HFFc6 (cell line): ENCODE results near the gene KBTBD7. TPM values are rescaled to one million over a fixed set of nuclear protein-coding genes. Genes with fewer than 3 reads are reported as not detected.

Source experiments
- DNase-seq: peaks from one replicate; pipeline ENCODE4 v3.0.0-alpha.2; 2018
- H3K27ac Mint-ChIP-seq: 2 replicates; pipeline ENCODE4 v1.8.0; 2020; ENCODE audit warnings: mild to moderate bottlenecking, mixed read lengths
- H3K27me3 Mint-ChIP-seq: 2 replicates; pipeline ENCODE4 v1.8.0; 2021; ENCODE audit warnings: mild to moderate bottlenecking, moderate library complexity, mixed read lengths; ENCODE audit not compliant: insufficient read depth
- H3K36me3 Mint-ChIP-seq: 2 replicates; pipeline ENCODE4 v1.8.0; 2021; ENCODE audit warnings: low read depth, mixed read lengths
- H3K4me1 Mint-ChIP-seq: 2 replicates; pipeline ENCODE4 v1.8.0; 2020; ENCODE audit warnings: low read depth, mixed read lengths
- H3K4me3 Mint-ChIP-seq: 2 replicates; pipeline ENCODE4 v1.8.0; 2020; ENCODE audit warnings: mild to moderate bottlenecking, moderate library complexity, mixed read lengths
- H3K9me3 Mint-ChIP-seq: 2 replicates; pipeline ENCODE4 v1.8.0; 2020; ENCODE audit warnings: mild to moderate bottlenecking, mixed read lengths
- total RNA-seq, 6 experiments: library from RNA; stranded (reverse); fragmentation: NEBNext Ultra II Directional; extraction: Animal tissue kit (Norgen Biotek cat#: 25700); gene quantifications; 2 replicates in 1 of 6; 3 replicates in 5 of 6; pipeline ENCODE4 v1.2.3, GENCODE V29; 2021
- TF ChIP-seq, protein P1 (sequence below): fragments of 200-600 bp; sonication (generic); IDR thresholded peaks from 2 replicates; pipeline ENCODE4 v1.5.0; 2021; ENCODE audit warnings: antibody characterized with exemption, mild to moderate bottlenecking

KBTBD7 gene
- total RNA-seq, 6 experiments from 2014 or later, result 4.6 to 6.0 (median 5.3) TPM

DNA sequence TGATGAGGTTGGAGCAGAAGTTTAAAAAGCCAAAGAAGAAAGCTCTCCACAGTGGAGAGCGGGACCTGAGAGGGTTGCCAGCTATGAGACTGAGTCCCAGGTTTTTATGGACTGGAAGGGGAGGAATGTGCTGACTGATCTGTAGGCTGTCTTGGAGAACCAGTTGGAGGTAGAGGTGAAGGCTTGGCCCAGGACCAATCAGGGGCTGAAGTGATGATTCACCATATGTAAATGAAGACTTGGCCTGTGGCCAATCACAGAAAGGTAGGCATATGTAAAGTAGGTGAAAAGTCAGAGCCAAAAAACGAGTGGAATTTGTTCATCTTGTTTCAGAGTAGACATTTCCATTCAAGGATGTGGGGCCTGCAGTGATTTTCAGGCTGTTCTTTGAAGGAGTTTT lies 44.3 kb downstream of the KBTBD7 start:
- peaks cover 54% of the 10 kb centered on the region for H3K9me3 Mint-ChIP-seq
- no peak overlapping the region for H3K27ac Mint-ChIP-seq
- H3K4me3 Mint-ChIP-seq, result no peak overlapping the region
- peaks cover 3% of the 10 kb centered on the region for H3K27me3 Mint-ChIP-seq
- H3K36me3 Mint-ChIP-seq, result peaks cover 60% of the 10 kb centered on the region
- no peak for DNase-seq
- H3K4me1 Mint-ChIP-seq, result peaks cover 23% of the 10 kb centered on the region
- TF ChIP-seq, protein P1, sequence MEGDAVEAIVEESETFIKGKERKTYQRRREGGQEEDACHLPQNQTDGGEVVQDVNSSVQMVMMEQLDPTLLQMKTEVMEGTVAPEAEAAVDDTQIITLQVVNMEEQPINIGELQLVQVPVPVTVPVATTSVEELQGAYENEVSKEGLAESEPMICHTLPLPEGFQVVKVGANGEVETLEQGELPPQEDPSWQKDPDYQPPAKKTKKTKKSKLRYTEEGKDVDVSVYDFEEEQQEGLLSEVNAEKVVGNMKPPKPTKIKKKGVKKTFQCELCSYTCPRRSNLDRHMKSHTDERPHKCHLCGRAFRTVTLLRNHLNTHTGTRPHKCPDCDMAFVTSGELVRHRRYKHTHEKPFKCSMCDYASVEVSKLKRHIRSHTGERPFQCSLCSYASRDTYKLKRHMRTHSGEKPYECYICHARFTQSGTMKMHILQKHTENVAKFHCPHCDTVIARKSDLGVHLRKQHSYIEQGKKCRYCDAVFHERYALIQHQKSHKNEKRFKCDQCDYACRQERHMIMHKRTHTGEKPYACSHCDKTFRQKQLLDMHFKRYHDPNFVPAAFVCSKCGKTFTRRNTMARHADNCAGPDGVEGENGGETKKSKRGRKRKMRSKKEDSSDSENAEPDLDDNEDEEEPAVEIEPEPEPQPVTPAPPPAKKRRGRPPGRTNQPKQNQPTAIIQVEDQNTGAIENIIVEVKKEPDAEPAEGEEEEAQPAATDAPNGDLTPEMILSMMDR, result no peak

DNA sequence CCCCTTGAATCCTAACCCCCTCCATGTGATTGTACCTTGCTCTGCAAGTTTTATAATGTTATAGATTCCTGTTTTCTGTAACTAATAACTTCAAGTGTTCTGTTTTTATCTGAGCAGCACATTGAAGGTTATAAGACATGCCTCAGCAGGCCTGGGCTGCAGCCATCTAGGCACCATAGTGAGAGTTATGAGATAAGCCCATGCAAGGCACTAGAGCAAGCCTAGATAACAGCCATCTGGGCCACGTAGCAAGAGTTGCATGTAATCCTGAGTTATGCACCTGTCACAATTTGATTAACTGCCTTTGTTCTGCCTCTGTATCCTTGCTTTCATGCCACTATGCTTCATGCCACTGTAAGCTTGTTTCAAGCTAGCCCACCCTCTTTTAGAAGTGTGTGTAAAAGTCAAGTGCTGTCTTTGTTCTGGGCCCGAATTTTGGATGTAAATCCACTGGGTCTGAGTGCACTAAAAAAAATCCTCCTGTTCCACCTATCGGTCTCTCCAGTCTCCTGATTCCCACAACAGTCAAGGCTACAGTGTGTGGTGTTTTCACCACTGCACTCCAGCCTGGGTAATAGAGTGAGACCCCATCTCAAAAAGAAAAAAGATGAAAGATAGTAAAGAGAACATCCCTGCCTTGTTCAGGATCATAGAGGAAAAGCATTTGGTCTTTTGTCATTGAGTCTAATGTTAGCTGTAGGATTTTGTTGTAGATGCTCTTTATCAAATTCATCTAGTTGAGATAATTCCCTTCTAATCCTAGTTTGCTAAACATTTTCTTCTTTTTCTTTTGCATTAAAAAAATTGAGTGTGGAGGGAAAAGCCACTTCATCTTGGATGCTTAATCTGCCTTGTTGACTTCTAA lies 45.7 kb downstream of the KBTBD7 start:
- Mint-ChIP-seq H3K4me3 (no peak overlapping the region), H3K27ac (no peak overlapping the region), H3K4me1 (peaks cover 32% of the 10 kb centered on the region), H3K27me3 (peaks cover 3% of the 10 kb centered on the region), H3K36me3 (peaks cover 60% of the 10 kb centered on the region), H3K9me3 (peaks cover 54% of the 10 kb centered on the region)
- TF ChIP-seq, protein P1, result no peak
- DNase-seq, result no peak

DNA sequence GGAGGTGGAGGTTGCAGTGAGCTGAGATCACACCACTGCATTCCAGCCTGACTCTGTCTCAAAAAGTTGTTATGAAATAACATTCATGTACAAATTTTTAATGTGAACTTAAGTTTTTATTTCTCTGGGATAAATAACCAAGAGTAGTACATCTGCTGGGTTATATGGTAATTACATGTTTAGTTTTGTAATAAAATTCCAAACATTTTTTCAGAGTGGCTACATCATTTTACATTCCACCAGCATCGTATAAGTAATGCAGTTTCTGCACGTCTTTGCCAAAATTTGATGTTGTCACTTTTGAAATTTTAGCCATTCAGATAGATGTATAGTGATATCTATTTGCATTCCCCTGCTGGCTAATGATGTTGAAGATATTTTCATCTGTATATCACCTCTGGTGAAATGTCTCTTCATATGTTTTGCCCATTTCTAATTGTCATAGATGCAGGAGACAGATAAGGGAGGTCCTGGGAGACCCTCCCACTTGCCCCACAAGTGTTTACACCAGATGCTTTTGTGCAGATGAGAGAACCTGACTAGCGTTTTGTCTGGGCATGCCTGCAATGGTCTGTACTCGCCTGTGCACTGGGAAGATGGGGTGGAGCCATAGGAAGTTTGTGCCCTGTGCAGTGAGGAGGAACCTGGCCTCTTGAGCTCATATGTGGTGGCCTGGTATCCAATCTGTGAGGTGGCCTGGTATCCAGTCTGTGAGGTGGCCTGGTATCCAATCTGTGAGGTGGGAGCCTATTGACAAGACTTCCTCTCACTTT lies 49.0 kb downstream of the KBTBD7 start:
- Mint-ChIP-seq H3K4me1 (peaks cover 43% of the 10 kb centered on the region), H3K27ac (peak overlapping the region; percentile 70), H3K36me3 (peaks cover 37% of the 10 kb centered on the region), H3K9me3 (peaks cover 33% of the 10 kb centered on the region), H3K27me3 (no peaks in the 10 kb centered on the region; the same call in 1 of the 2 replicates), H3K4me3 (peak overlapping the region; percentile 30)
- TF ChIP-seq, protein P1, result no peak
- DNase-seq, result peak; percentile 31

DNA sequence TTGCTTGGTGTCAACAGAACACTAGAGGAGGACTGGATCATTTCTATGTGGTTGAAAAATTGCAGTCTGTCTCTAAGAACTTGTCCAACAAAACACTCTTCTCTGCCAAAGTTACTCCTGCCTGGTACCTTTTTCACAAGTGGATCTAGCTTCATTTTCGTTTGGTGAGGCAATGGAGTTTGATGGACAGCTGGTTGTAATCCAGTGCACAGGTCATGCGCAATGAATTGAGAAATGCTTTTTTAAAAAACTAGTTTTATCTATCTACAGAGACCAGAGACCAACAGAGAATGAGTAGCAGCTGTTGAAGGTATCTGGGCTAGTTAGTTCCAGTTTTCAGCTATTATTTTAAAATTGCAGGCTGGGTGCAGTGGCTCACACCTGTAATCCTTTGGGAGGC lies 49.8 kb downstream of the KBTBD7 start:
- H3K4me1 Mint-ChIP-seq, result peaks cover 43% of the 10 kb centered on the region
- H3K27ac Mint-ChIP-seq, result peak overlapping the region; percentile 54
- peaks cover 25% of the 10 kb centered on the region for H3K9me3 Mint-ChIP-seq
- H3K27me3 Mint-ChIP-seq, result no peaks in the 10 kb centered on the region; the same call in 1 of the 2 replicates
- peaks cover 29% of the 10 kb centered on the region for H3K36me3 Mint-ChIP-seq
- TF ChIP-seq, protein P1, result no peak
- H3K4me3 Mint-ChIP-seq, result no peak overlapping the region
- DNase-seq, result no peak

Other genes with a start within 250 kb of the KBTBD7 start
- gene ELF1, start 175.3 kb downstream of the KBTBD7 start, total RNA-seq, result 10 to 100 TPM; 25.5 to 37.7 (median 33.4) TPM
- 10 to 100 TPM; 12.0 to 16.2 (median 14.6) TPM for gene WBP4, start 133.1 kb downstream of the KBTBD7 start, total RNA-seq
- gene KBTBD6, start 61.8 kb downstream of the KBTBD7 start, total RNA-seq, result 10 to 100 TPM; 10.8 to 13.0 (median 11.4) TPM
- 10 to 100 TPM in 3 of 6 experiments, 1 to 10 TPM in 3; 6.7 to 10.9 (median 9.3) TPM for gene MTRF1, start 69.0 kb upstream of the KBTBD7 start, total RNA-seq
- 10 to 100 TPM in 4 of 6 experiments, 1 to 10 TPM in 2; 8.9 to 13.6 (median 10.2) TPM for gene NAA16, start 116.7 kb upstream of the KBTBD7 start, total RNA-seq